Stimulated activated CD4-positive, alpha-beta T cell treated with anti-CD3 and anti-CD28 coated beads, Interleukin-4, amount 100 ng/mL, for 24 hours (primary cell): ENCODE results near the gene ZNF30.
"Not testable (repeated sequence)": the region's sequence is repeated elsewhere in the genome, so short reads cannot be mapped to it uniquely, and the experiment has no call there.

Experiments
- DNase-seq: peaks from one replicate; pipeline ENCODE4 v3.0.0-alpha.2; 2020

The ZNF30 gene

DNA sequence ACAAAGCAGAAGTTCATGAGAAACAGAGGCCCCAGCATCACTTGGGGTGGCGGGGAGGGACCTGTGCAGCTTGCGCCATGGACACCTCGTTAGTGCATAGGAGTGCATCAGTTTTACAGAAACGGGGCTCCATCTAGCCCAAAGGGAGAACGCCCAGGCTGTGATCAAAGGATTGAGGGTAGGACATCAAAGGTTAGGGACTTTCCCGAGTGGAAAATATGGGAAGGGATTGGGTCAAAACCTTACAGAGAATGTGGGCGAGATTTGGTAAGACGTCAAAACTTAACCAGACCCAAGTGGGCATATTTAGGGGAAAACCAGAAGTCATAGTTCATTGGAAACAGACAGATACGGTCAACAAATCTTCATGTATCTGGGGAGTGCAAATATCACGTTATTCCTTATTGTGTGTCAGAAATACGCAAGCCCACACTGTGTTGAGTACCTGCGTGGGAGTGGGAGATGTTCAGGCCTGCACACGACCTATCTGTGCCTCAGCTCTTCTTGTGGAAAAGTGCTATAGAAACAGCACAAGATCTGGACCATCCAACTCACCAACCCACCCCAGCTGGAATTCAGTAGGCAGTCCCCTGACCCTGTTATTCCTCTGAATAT, 64.0 kb downstream of the ZNF30 start:
- DNase-seq = peak; percentile 64

DNA sequence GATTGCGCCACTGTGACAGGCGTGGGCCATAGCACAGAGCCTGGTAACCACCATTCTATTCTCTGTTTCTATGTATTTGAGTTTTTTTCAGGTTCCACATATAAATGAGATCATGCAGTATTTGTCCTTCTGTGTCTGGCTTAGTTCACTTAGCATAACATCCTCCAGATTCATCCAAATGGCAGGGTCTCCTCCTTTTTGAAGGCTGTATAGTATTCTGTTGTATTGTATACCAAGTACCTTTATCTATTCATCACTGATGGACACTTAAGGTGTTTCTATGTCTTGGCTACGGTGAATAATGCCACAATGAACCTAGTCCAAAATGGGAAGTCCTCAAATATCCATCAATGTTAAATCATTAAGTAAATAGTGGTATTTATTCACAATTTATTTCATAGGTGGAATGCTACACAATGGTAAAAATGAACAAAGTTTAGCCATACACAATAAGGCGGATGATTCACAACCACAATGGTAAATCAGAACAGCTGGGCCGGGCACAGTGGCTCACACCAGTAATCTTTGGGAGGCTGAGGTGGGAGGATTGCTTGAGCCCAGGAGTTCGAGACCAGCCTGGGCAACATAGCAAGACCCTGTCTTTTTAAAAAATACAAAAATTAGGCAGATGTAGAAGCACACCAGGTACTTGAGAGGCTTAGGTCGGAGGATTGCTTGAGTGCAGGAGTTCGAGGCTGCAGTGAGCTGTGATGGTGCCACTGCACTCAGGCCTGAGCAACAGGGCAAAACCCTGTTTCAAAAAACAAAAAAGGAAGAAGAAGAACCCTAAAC, 65.0 kb downstream of the ZNF30 start:
- DNase-seq = no peak

DNA sequence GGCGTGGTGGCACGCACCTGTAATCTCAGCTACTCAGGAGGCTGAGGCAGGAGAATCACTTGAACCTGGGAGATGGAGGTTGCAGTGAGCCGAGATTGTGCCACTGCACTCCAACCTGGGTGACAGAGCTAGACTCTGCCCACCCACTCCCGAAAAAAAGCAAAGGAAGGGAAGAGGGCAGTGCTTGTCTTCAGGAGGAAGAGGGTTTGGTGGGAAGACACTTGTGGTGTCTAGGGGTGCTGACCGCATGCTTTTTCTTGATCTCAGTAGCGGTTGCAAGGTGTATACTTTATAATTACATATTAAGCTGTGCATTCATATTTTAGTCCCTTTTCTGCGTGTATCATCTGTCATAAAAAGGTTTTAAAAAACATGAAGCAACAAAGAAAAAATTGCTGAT, 65.9 kb downstream of the ZNF30 start:
- DNase-seq = not testable (repeated sequence)

DNA sequence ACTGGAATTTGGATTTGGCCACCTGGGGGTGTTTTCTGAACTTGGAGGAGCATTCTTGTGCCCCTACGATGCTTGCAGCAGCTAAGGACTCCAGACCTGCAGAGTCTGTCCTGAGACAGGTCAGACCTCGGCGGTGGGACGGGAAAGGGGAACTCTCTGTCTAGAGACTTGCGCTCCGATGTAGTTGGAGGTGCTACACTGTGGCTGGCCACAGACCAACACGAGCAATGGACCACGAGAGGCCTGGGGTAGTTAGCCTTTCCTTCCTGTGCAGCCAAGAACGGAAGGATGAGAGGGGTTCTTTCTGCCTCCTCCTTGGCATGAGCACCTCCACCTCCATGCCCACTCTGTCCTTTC, 67.6 kb downstream of the ZNF30 start:
- no peak for DNase-seq
